PC-3 (cell line): ENCODE results near the gene ACVRL1.

ENCODE experiments used
- CTCF ChIP-seq: fragments of 300-600 bp; sonication (generic); conservative IDR thresholded peaks from 2 replicates; pipeline ENCODE4 v1.5.1; 2017; ENCODE audit warnings: antibody characterized with exemption, low read depth, mild to moderate bottlenecking, low read length
- EZH2 ChIP-seq: fragments of 300-600 bp; sonication (generic); IDR thresholded peaks from one replicate; pipeline ENCODE4 v1.6.1; 2017; ENCODE audit warnings: antibody characterized with exemption, mild to moderate bottlenecking, low read length; ENCODE audit not compliant: unreplicated experiment

GRCh38 chr12:51971679-51972421, 64.5 kb downstream of the ACVRL1 start:
- no peak for TF ChIP-seq CTCF
- TF ChIP-seq EZH2 = no peak
